ENCODE data around the gene SLC2A6.

The SLC2A6 gene

DNA sequence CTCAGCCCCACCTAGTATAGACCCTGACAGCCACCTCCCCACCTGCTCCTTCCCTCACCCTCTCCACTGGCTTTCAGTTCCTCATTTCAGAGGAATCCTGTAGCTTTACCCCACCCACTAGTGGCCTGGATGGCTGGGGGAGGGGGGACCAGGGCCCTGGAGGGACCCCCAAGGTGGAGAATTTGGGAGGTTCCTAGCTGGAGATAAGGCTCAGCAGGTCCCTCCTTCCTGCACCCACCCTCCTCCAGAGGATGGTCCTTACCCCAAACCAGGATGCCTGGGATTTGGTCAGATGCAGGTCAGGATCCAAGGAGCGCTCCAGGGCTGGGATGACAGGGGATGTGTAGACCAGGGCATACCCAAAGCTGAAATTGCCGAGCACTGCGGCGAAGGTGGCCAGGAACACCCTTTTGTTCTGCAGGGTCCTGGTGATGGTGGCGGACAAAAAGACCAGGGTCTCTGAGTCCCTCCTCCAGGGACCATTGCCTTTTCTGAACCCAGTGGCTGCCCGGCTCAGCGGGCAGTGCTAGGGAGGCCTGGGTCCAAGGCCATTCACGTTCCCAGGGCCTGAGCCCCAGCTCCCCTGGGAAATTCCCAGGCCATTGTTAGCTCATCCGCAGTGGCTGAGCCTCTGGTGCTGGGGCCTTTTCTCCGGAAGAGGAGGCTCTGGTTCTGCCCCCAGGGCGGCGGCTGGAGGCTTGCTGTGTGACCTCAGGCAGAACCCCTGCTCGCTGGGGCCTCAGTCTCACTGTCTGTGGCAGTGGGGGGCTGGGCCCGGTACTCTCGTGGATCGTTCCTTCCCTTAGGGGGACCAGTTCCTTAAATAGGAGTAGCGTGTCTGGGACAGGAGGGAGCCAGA, 678 bp downstream of the SLC2A6 start:
- in situ Hi-C loops (cut with MboI; ENCODE audit: low sequenced_read_pairs), result no loop called here

DNA sequence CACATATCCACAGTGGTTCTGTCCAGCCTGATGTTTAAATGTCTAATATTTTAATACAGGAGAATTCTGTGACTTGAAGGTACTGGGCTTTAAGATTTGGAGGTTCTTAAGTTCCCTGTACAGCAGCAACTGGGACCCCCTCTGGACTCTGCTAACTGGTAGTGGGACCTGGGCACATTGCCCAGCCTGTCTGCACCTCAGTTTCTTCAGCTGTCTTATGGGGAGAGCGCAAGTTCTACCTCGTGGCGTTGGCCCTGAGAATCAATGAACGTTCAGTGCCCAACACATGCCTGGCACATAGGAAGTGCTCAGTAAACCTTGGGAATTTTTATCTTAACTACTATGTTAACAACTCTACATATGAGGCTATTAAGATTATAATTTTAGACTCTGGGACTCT, 1.4 kb downstream of the SLC2A6 start:
- in situ Hi-C loops (cut with MboI; ENCODE audit: low sequenced_read_pairs), result no loop called here

DNA sequence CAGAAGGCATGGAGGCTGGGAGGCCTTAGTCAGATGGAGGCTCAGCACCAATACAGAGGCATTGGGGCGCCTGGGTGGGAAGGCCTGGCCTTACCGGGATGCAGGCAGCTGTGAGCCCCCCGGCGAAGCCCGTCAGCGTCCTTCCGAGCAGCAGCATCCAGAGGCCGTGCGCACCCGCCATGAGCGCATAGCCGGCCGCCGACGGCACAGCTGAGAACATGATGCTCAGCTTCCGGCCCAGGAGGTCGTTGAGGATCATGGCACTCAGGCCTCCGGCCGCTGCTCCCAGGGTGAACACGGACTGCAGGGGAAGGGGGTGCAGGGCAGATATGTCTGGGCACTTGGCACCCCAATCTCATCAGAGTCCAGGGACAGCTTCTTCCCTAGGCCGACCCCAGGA, 2.0 kb downstream of the SLC2A6 start:
- in situ Hi-C loops (cut with MboI; ENCODE audit: low sequenced_read_pairs), result no loop called here

DNA sequence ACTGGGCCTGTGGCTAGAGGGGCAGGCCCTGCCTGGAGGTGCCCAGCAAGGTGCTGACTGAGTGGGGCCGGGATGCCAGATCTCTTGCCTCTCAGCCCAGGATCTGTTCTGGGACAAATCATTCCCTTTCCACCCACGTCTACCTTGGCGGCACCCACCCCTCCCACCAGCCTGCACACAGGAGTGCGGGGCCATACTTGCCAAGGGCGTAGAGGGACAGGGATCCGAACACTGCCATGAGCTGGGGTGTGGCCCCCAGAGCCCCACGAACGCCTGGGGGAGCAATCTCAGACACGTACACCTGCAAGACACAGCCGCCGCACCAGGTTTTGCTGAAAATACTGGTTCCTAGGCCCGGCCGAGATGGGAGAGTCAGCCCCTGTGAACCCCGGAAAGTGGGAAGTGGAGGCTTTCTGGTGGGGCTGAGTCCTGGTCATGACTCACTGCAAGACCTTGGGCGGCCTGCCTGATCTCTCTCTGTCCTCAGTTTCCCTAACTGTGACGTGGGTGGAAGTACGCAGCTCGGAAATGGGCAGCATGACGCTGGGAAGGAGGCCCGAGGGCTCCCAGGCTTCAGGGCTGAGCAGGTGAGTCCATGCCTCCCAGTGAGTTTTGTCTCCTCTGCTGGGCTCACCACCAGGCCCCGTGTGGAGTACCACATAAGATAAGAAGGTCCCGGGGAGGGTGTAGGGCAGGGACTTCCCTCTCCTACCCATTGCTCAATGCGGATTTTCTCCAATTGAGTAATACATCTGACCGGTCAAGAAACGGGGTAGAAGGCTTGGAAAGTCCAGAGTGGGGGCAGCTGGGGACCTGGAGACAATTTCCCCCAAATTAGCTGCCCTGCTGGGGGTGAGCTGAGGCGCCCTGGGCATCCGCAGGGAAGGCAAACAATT, 2.6 kb downstream of the SLC2A6 start:
- in situ Hi-C loops (cut with MboI; ENCODE audit: low sequenced_read_pairs), result no loop called here

DNA sequence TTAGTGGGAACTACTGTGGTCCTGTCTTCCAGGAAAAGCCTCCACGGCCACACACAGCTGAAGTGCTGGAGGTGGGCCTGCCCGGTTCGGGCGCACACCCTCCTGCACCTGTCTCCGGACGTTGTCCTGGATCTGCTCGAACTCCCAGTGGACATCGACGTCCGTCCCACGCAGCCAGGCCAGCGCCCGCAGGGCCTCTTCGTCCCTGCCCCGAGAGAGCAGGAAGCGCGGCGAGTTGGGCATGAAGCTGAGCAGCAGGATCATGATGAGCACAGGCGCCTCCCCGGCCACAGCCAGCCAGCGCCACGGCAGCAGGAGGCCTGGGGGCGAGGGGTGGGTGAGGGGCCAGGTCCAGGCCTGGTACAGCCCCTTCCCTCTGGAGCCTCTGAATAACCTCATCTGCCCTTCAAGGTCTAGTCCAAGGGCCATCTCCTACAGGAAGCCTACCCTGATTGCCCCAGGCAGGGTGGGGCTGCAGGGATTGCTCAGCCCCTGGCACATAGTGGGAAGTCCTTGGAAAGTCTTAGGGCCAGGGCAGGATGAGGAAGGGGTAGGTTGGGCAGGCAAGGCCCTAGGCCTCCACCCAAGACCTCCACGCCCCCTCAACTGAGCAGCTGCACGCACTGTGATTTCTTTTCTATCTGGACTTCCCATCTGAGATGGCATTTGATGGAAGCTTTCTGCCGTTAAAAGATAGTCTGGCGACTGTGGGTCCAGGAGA, 3.4 kb downstream of the SLC2A6 start:
- in situ Hi-C loops (cut with MboI; ENCODE audit: low sequenced_read_pairs), result no loop called here

DNA sequence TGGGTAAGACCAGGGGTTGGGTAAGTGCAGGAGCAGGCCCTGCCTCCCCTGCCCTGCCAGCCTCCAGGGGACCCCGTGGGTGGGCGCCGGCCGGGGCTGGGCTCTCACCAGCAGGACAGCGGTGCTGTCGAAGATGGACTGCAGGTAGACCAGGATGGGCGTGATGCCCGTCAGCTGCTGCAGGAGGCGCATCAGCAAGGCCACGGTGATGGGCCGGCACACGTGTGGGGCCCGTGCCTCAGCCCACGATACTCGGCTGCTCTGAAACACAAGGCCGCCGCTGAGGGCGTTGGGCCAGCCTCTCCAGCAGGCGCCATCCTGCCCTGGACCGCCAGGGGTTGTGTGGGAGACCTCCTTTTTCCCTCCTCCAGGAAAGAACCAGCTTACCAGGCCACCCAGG, 4.0 kb downstream of the SLC2A6 start:
- in situ Hi-C loops (cut with MboI; ENCODE audit: low sequenced_read_pairs), result no loop called here

DNA sequence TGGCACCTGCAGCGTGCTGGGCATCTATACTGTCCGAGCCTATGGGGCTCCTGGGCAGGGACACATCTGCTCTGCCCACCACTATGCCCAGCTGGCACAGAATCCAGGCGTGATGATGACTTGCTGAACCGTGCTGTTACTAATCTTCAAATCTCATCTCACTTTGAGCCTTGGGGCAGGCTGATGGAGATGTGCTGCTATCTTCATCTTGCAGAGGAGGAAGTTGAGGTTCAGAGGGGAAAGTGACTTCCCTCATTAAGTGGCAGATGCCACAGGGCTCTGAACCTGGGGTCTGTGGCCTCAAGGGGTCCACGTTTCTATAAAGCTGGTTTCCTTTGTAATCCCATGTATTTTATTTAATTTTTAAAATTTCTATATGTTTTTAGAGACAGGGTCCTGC, 4.7 kb downstream of the SLC2A6 start:
- in situ Hi-C loops (cut with MboI; ENCODE audit: low sequenced_read_pairs), result no loop called here

DNA sequence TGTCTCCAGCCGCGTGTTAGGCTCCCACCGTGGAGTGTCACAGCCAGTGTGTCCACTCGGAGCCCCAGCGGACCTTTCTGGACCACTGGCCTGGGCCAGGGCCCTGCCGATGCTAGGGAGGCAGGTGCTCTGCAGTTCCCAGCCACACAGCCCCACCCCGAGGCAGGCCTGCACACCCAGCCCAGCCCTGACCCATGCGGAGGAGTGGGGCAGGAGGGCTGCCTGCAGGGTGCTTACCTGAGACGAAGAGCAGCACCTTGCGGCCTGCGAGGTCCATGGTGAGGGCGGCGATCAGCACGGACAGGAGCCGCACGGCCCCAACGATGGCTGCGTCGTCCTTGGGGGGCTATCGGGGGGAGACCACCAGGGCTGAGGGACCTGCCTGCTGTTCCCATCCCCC, 5.2 kb downstream of the SLC2A6 start:
- in situ Hi-C loops (cut with MboI; ENCODE audit: low sequenced_read_pairs), result no loop called here

DNA sequence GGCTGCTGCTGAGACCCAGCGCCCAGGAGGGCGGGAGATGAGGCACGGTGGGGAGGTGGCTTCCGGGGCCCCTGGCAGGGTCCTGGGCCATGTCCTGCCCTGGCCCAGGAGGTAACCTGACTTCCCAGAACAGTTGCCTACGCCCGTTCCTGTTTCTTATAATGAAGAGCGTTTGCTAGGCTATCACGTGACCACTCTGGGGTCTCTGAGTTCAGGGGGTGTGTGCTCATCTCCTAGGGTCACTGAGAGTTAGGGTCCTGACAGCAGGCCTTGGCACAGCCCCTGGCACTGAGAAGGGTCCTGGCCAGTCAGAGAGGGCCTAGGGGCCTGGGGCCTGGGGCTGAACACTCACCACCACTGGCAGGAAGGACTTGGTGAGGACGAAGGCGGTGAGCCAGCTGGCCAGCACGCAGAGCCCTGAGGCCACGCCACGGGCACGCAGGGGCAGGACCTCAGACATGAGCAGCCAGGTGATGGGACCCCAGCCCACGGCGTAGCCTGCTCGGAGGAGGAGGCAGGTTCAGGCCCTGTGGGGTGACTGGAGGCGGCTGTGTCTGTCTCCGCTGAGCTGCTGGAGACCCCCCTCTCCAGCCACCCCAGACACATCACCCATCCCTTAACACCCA, 6.0 kb downstream of the SLC2A6 start:
- in situ Hi-C loops (cut with MboI; ENCODE audit: low sequenced_read_pairs), result no loop called here

DNA sequence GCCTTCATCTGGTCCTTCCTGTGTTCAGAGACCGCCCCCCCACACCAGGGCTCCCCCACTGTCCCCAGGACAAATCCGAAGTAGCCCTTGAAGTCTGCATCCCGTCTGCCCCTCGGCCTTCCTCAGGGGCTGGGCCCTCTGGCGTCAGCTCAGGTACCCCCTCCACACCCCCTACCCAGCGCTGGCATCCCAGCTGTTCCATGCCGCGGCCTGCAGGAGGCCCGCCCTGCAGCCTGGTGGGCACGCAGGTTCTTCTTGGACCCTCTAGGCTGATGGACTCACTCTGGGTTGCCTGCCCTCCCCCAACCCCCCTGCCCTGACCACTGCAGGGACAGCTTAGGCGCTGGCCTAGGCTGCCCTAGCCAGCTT, 6.6 kb downstream of the SLC2A6 start:
- in situ Hi-C loops (cut with MboI; ENCODE audit: low sequenced_read_pairs), result no loop called here

DNA sequence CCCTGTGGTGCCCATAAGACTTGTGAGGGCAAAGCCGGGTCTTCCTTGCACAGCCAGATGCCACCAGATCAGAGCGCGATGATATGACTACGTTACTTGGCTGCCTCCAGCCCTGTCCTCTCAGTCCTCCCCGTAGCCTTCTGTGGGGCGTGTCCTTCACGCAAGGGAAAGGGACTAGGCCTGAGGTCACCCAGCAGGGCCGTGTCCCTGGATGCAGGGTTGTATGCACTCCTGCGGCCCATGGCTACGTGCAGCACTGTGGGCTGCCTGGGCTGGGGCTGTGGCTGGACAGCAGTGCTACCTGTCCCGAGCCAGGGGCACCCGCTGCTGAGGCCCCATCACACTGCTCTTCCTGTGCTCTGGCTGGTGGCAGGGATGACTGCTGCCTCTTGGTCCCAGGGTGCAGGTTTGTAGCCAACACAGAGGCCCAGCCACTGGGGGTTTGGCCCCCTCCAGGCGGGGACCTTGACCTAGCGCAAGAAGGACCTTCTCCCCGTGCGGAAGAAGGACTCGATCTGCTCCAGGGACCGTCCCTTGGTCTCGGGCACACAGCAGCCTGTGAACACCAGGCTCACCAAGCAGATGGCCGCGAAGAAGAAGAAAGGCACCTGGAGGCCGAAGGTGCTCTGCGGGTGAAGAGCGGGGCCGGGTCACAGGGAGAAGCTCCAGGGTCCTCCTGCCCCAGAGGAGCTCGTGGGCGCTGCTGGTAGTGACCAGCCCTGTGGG, 7.2 kb downstream of the SLC2A6 start:
- in situ Hi-C loops (cut with MboI; ENCODE audit: low sequenced_read_pairs), result no loop called here

DNA sequence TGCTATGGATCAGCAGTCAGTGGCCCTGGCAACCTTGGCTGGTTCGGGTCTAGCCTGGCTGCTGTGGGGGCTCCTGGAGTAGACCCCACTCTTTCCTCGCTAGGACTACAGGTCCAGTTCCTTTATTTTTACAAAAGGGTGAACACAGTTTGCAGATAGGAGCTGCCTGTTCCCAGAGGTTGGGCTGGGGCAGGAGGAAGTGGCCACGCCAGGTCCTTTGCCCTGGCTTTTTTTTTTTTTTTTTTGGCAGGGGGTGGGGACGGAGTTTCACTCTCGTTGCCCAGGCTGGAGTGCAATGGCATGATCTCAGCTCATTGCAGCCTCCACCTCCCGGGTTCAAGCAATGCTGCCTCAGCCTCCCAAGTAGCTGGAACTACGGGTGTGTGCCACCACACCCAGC, 7.9 kb downstream of the SLC2A6 start:
- in situ Hi-C loops (cut with MboI; ENCODE audit: low sequenced_read_pairs), result no loop called here

DNA sequence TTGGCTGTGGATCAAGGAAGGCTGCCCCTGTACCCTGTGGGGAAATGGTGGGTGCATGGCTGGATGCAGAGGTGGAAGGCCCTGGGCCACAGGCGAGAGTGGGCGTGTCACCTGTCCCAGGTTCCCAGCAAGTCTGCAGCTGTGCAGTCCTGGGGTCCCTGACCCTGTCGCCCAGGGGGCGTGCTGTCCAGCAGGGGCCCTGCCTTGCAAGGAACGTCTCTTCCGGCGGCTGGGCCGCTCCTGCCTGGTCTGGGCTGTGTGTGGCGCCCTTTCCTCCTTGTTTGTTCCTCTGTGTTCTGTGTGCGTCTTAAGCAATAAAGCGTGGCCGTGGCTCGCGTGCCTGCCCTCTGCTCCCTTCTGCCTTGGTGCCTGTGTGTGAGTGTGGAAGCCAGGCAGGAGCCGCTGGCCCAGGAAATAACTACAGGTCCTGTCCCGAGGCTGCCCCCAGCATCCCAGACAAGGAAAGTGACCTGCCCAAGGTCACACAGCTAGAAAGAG, 8.4 kb downstream of the SLC2A6 start:
- in situ Hi-C loops (cut with MboI; ENCODE audit: low sequenced_read_pairs), result no loop called here

DNA sequence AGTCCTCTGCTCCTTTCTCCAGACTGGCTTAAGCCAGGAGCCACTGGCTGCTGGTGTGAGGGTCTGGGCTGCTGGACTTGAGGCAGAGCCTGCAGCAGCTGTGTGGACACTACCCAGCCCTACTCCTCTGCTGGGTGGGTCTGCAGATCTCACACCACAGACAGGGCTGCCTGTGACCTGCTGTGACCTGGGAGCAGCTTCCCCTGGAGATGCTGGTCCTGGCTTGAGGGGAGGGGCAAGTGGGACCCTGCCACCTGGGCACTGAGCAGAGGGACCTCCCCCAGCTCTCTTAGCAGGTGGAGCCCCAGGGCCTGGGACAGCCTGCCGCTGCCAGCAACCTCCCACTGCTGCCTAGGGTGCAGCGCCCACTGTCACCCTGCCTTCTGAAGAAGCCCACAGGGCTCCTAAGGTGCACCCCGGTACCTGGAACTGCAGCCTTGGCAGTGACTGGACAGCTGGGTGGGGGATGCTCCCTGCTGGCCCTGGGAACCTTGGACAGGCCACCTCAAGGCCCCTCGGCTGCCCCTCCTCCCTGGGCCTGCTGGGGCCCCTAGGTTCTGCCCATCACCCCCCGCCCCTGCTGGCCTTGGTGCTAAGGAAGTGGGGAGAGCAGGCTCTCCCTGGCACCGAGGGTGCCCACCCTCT, 10.0 kb downstream of the SLC2A6 start:
- in situ Hi-C loops (cut with MboI; ENCODE audit: low sequenced_read_pairs), result no loop called here

DNA sequence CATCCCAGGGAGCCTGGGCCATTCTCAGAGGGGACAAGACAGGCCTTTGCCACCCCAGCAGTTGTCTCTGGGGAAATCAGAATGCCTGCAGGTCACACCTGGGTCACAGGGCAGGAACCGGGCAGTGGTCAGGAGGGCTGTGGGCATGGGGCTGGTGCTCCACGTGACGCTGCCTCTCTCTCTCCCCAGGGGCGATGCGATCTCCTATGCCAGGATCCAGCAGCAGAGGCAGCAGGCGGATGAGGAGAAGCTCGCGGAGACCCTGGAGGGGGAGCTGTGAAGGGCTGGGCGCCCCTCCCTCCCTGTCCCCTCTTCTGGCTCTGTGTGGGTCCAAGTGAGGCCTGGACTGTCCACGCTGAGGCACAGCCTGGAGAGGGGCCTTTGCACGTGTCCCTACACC, 10.5 kb downstream of the SLC2A6 start:
- in situ Hi-C loops (cut with MboI; ENCODE audit: low sequenced_read_pairs), result no loop called here

DNA sequence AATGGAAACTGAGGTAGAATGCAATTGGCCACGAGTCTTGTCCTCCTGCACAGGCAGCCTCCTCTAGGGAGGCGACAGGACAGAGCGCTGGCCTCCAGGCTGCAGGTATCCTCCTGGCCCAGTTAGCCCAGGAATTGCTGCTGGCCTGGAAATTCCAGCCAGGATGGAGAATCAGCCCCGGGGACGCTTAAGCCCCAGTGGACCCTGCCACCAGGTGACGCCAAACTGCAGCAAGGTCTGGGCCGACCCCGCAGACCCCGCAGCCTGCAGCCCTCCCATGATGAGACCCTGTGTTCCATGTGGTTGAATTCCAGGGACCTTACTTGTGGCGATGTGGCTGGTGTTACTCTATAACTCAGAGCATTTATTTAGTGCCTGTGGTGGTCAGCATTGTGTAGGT, 11.8 kb downstream of the SLC2A6 start:
- in situ Hi-C loops (cut with MboI; ENCODE audit: low sequenced_read_pairs), result no loop called here

DNA sequence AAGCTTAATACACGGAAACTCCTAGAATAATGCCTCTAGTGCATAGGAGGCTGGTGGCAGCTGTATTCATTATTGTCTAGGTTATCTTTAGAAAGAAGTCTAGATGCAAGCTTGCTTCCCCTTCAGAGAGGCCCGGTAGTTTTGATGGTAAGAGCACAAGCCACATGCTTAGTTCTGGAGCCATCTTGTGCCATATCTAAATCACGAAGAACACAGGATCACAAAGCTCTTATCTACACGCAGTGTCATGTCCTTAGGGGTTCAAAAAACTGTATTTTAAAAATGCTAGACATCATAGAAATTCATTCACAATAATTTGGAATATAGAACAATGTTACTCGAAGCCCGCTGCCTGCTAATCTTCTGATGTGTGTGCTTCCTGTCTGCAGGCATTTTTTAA, 12.9 kb downstream of the SLC2A6 start:
- in situ Hi-C loops (cut with MboI; ENCODE audit: low sequenced_read_pairs), result no loop called here

DNA sequence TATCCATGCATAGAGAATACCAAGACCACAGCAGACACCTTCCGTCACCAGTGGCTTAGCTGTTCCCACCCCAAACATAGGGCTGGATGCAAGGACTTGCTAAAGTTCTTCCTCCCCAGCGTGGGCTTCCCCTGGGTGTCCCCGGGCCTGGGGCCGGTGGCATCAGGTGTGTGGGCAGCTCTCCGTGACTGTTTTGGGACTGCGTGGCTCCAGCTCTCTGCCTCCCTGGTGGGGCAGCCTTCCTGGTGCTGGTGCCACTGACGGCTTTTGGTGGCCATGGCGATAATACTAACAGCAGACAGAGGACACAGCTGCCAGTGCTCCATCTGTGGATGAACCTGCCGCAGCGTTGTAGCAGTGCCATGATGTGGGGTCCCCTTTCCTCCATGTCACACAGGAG, 14.3 kb downstream of the SLC2A6 start:
- in situ Hi-C loops (cut with MboI; ENCODE audit: low sequenced_read_pairs), result no loop called here

DNA sequence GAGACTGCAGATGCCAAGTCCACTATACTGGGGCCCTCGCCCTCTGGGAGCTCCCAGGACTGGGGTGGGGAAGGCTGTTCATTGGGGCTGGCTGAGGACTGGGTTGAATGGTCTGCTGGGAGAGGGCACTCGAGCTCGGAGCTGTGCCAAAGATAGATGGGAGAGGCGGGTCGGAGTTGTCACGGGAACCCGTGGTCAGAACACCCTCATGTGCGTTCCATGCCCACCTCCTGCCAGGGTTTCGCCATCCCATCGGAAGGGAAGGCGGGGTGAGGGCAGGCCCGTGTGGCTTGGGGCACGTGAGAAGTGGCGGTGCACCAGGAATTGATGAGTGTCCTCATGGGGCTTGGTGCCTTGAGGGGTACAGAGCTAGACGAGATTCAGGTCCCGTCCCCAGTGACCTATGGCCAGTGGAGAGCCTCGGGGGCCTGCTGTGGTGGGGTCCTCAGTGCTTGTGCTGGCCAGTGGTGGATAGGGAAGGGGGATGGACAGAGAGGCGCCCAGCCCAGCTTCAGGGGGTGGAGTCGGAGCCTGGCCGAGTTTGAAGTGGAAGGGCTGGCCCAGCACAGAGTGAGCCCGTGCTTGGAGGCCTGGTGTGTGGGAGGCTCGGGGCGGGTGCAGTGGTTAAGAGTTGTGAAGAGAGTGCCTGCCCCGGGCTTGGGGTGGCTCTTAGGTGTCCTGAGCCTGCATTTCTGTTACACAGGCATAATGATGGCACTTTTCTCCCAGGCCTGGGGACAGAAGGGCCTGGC, 14.9 kb downstream of the SLC2A6 start:
- in situ Hi-C loops (cut with MboI; ENCODE audit: low sequenced_read_pairs), result no loop called here
